Germinal center (tissue), 1 donor: ENCODE measurements around the gene GNAO1.

Source experiments
- DNase-seq: peaks from one replicate; pipeline ENCODE4 v3.0.0; 2012; ENCODE audit warnings: mixed read lengths, low spot score

Gene GNAO1

DNA sequence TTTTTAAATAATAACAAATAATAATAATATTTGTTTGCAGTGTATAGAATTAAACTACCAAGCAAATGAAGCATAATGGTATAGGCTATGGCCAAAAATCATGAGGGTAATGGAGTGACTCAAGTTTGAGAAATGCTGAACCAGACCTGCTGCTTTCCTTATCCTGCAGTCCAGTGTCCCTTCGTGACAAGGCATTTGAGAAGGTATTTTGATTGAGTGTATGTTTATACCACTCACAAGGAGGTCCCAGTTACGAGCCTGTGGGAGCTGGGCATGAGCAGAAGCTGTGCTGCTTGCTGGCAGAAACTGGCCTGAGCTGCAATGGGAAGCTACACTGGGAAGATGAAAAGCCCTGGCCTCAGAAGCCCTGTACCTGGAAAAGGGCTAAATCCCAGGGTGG, 50.3 kb downstream of the GNAO1 start:
- DNase-seq = no peak

DNA sequence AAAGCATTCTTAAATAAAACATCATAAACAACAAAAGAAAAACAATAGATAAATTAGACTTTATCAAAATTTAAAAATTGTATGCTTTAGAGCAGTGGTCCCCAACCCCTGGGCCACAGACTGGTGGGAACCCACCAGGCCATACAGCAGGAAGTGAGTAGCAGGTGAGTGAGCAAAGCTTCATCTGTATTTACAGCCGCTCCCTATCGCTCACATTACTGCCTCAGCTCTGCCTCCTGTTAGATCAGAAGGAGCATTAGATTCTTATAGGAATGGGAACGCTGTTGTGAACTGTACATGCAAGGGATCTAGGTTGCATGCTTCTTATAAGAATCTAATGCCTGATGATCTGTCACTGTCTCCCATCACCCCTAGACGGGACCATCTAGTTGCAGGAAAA, 51.5 kb downstream of the GNAO1 start:
- DNase-seq = no peak

DNA sequence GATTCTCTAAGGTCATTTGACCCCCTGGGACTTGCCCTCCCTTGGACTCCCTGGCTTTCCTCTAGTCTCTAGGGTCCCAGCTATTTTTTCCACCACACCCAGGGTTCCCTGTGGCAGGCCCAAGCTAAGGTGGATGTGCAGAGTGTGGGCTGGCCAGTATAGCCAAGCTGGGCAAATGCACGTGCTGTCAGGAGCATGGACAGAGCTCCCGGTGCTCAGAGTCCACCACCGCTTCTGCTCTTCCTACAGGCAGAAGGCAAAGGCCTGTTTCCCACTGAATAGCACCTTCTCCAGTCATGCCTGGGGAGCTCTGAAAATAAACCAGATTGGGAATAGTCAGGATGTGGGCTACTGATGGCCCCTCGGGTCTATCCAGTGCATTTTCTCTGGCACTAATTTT, 53.3 kb downstream of the GNAO1 start:
- no peak for DNase-seq

DNA sequence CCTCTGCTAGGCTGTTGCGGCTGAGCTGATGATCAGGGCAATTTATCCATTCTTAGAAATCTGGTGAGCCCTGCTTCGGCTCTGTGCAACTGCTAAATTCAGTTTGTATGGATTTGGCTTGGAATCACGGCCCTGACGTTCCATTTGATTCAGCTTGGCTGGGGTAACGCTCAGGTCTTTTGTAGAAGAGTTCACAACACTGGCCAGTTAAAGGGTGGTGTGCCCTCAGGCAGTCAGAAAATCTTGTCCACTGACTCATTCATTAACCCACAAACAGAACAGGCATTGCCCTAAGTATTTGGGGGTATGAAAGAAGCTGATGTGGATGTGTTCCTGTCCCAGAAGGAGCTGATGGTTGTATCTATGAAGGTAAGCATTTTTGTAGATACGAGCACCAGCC, 53.9 kb downstream of the GNAO1 start:
- DNase-seq = no peak

DNA sequence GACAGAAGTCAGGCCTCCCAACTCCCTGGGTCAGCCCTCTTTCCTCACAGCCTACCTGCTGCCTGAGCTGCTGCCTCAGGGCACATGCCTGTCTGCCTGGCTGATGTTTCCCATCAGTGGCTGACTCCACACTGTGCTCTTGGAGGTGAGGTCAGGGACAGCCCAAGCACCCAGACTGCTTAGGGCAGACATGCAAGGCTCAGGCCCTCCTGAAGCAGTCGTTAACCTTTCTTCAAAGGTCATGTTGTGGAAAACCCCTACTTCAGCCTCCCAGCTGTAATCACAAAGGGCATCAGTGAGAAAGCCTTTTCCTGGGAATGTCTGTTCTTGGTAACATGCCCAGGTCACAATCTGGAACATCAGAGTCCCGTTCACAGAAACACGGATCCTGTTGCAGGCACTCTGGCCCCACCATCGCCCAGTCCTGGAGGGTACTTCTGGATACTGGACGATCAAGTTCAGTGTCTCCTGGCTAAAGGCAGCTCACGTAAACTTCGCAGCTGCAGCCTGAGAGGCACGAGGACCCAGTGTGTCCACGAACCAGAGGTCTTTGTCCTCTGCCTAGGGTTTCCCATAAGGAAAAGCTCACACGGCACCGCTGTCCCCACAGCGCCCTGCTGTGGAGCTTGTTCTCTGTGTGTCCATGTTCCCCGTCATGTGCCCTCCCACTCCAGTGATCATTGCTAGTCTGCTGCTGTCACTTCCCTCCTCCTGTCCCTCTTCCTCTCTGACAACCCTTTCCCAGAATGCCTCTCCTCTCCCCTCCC, 54.9 kb downstream of the GNAO1 start:
- DNase-seq = no peak

DNA sequence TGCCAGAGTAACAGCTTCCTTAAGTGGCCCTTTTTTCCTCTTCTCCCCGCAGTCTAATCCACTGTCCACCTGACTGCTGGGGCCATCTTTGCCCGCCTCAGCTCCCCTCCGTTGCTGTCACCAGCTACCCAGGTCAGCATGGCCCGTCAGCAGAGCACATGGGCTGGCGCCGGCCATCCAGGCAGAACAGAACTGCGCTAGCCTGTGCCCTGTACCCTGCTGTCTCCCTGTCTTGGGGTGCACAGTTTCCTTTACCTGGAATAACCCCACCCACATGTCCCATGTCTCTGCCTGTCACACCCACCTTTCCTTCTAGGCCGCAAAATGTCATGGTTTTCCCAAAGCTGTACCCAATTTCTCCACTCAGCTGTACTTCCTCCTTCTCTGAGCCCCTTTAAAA, 55.7 kb downstream of the GNAO1 start:
- DNase-seq = no peak

DNA sequence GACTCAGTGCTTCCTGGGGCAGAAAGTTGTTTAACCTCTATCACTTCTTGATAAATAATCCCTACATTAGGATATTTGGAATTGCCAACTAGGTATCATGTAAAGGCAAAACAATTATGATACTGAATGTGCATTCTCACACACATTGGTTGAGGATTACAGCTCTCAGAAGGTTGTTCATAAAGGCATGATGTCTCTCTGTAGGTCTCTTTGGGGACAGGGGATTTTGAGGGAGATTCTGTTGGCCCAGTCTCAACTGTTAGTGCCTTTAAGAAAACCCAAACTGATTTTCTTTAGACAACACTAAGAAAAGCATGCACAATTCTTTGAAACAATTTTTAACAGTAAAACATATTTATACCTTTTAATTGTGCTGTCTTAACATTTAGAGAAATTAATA, 56.5 kb downstream of the GNAO1 start:
- DNase-seq = no peak

DNA sequence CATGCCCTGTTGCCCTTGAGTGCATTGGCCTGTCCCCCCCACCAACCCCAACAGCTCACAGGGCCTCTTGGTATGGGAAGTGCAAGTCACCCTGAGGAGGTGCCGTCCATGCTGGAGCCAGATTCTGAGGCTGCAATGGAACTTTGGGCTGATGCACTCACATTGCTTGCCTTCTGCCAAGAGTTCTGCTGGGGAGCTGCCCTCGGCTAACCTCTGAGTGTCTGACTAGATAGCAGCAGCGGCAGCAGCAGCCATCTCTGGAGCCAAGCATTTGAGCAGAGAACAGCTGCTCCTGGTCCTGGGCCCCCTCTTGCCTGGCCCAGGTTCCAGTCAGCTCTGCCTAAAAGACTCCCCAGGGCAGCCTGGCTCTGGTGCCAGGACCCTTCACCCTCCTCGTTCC, 61.5 kb downstream of the GNAO1 start:
- no peak for DNase-seq

DNA sequence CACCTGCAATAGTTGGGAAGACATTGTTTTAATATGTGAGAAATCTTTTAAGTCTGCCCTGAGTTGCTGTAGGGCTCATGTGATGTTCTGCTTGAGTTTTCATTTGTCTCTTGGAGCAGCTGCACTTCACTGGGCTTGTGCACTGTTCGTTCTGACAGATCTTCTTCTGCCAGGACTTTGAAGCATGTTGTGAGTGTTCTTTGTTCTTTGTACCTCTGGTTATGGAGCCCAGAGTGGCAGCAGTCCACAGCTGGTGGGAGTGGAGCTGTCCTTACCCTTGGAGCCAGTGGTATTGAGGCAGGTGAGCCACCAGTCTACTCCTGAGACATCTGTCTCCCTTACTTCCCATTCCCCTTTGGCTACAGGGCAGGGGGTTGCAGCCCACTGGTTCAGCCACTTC, 64.6 kb downstream of the GNAO1 start:
- DNase-seq = no peak

DNA sequence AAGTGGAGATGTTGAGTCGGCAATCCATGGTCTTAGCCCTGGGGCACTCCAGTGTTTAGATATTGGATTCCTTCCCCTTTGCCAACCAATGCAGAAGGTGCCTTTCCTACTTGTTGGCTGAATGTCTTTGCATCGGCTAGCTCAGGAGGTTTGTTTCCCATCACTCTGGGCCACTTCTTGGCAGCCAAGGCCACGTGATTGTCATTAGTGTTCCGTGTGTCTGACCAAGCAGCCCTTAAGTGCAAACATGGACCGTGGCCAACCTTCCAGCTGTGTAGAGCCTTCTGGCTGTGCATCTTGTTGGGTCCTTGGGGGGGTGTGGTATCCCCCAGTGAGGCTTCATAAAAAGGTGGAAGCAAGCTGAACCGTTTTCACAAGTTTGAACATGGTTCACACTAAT, 66.0 kb downstream of the GNAO1 start:
- no peak for DNase-seq

DNA sequence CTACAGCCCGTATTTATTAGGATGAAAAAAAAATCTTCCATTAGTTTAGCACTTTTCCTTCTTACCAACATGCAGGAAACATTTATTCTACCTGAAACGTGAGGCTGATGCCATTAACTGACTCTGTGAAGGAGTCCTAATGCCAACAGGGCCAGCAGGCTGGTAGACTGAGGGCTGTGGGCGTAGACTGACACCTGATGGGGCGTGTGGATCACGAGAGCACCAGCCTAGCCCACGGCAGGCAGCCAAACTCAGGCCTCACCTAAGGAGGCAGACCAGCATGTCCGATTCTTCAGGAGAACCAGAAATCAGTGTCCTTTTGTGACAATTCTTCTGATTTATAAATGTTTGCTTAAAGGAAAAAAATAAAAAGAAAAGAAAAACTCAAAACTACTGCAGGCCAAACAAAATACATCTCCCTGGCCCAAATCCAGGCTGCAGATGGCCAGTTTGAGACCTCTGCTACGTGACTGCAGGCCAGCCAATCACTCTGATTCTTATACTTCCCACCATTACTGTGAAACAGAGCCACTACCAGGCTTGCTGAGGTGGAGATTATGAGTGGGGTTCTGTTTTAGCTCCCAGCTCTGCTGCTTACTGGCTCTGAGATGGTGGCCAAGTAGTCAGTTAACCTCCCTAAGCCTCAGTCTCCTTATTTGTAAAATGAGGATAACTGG, 66.5 kb downstream of the GNAO1 start:
- DNase-seq = no peak

DNA sequence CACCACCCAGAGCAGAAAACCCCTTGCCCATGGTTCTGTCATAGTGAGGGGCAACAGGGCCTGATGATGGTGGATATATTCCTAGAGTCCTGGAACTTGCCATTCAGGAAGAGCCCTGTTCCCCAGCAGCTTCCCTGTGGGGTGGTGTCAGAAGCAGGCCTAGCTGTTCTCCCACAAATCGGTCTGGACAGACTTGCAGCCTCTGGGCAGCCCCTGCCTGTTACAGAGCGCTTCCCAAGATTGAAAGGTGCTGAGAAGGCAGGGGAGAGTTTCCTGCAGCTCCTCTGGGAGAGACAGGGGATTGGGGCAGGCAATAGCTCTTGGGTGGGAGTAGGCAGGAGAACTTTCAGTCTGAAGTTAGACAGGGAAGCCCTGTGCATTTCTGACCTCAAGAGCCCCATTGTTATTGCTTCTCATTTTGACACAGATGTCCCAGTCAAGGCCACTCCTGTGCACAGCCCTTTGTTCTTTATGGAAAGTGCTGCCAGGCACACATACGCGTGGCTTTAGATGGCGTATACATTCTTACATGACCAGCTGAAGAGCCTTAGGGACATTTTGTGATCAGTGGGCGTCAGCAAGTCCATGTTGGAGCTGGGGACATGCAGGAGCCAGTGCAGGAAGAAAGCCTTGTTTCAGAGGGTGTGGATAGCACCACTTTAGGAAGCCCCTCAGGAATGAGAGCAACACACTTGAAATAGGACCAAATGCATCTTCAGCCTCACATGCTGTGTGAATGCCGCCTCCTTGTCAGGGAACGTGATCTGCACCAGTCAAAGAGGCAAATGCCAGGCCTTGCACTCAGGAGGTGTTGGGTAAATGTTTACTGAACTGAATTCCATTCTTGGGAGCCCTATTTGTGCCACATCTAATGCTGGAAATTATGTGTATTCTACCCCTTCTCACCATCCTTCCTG, 67.5 kb downstream of the GNAO1 start:
- no peak for DNase-seq

DNA sequence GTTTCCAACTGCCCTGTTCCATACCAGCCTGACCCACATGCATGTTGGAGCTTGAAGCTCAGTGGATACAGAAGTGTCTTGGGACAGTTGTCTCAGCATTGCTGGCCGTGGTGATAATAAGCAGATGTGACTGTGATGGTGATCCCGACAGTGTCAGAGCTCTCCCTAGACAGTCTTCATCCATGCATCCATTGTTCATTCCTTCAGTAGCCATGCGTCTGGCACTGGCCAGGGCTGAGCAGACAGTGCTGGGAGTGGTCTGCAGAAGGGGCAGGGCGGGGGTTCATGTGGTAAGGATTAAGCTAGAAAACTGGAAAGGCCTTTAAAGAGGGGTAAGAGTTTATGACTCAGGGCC, 68.1 kb downstream of the GNAO1 start:
- no peak for DNase-seq

DNA sequence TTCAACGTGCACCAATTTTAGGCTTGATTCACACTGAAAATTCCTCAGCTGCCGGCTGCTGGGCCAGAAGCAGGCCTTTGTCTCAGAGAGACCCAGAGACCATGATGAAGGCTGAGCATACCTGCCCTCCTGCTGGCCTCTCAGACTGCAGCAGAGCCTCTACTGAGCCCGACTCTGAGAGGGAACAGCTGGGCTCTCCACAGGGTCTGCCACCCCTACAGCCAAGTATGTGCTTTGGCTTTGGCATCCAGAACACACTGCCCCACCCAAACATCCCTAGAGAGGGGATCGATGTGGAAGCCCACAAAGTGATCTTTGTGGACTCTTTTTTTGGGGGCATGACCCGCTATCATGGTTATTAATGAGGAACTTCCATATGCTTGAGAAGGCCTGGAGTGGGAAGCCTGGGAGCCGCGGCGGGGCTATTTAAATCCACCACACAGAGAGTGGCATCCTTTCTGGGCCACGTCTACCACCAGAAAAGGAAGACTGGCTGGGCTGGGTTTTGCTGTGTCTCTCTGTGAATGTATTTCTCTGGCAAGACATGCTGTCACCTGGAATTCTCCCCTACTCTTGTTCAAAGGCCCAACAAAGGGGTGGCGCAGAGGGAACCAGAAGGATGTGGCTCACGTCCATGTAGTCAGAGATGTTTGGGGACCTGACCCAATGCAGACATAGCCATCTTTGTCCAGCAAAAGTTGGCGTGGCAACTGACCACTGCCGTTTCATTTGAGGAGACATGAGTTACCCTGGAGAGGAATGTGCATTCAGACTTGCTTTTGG, 69.3 kb downstream of the GNAO1 start:
- DNase-seq = no peak

DNA sequence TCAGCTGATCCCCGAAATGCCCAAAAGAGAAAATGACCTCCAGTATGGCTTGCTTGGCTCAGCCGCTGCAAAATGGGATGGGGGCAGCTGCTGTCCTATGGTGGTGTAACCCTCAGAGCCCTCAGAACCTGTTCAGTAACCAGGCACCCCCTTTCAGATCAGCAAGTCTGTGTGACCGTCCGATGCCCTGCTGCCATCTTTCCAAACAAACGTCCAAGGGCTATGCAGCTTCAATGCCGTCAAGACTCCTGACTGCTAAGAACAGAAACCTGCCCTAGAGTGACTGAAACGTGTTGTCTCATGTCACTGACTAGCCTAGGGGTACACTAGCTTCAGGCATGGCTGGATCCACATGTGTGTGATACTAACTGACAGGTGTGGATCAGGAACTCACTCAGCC, 70.4 kb downstream of the GNAO1 start:
- DNase-seq = no peak

DNA sequence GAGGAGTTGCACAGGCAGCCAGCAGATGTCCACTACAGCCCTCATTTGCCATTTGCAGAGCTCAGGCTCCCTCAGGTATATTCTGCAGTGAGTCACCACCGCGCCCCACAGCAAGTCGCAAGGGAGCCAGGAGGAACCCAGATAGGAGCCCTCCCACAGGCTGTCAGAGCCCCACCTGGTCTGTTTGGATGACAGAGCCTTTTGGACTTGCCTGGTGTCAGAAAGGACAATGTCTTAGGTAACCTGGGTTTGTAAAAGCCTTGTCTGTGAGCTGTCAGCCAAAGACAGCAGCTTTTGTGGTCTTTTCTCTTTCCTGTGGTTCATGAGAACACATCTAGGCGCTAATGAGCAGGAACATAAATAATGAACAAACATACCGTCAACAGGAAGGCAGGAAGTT, 70.9 kb downstream of the GNAO1 start:
- no peak for DNase-seq

DNA sequence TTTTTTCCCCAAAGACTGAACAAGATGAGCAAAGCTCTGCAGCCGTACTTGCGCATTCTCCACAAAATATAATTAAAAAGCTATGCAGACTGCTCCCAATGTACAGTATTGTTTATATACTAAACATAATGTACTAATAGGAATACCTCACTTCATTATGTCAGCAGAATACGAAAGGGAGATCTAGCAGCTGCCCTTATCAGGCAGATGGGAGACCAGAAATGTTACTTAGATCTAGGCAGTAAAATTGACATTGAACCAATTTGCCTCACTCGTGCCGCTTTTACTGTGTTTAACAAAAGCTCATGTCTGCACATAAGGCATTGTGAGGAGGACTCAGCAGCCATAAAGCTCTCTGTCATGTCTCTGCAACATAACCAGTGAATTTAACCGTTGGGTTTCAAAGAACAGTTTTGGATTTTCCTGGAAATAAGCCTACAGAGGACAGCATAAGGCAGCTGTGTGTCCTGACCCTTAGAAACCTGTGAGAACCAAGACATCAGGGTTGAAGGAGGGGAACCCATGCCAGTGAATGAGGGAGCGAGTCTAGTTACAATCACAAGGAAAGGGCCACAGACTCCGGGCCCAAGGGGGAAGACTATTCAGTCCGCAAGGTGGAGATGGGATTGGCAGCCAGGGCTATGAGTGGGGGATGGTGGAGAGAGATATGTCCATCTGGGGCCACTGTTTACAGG, 71.4 kb downstream of the GNAO1 start:
- DNase-seq = no peak

DNA sequence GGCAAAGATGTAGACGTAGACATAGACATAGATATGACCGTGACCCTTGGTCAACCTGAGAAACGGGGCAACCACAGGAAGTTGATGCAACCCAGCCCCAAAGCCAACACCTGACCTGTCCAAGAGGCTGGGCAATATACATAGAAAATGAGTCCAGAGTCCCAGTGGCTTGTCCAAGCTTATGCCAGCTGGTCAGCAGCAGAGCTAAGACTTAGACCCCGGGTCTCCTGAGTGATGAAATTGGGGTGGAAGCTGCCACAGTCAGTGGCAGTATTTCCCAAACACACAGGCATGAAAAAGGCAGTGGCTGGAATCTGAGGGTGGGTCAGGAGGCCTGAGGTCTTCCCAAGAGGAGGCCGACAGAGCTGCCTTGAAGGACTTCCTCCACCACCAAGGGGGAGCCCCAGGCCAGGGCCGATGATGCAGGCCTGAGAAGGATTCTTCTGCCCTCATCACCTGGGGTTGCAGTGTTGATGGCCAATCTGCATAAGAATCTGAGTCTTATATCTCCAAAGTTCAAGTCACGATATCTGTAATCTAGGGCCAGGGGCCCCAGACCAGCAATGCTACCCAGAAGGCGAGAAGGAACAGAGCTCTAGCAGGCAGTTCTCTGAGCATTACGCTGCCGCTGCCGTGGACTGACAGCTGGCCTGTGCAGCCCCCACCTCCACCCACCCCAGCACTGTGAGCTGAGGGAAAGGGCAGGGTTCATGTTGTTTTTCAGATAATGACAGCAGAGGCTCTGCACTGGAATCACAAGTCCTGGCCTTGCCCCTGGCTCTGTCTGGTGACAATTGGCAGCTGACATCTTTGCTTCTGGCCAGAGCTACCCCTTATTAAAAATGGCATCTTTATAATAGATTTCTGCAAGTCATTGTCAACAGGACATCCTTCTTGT, 72.7 kb downstream of the GNAO1 start:
- no peak for DNase-seq

DNA sequence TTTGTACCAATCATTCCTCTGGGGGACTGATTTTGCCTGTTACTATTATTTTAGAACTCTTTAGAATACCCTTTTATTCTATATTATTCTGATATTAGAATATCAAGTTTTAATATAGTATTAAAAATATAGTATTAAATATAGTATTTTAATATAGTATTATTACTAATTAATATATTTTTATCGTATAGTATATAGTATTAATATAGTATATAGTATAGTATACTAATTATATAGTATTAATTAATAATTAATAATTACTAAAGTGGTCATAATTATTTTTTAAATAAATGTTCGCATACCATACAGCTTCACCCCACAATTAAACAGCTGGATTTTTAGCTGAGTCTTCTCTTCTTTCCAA, 73.3 kb downstream of the GNAO1 start:
- no peak for DNase-seq

DNA sequence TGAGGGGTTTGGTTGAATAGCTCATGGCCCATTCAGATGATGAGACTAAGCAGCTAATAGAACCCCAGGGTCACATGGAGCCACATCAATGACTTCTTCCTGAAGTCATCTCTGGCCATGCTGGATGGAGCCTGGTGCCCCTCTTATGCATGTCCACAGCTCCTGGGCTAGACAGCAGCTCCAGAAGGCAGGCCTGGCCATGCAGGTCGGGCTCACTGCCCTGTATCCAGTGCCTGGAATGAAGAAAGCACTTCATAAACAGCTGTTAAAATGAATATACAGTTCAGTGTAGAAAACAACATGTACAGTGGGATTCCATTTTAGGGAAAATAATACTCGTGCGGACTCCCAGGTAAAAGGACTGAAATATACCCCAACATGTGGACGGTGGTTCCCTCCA, 73.9 kb downstream of the GNAO1 start:
- no peak for DNase-seq

DNA sequence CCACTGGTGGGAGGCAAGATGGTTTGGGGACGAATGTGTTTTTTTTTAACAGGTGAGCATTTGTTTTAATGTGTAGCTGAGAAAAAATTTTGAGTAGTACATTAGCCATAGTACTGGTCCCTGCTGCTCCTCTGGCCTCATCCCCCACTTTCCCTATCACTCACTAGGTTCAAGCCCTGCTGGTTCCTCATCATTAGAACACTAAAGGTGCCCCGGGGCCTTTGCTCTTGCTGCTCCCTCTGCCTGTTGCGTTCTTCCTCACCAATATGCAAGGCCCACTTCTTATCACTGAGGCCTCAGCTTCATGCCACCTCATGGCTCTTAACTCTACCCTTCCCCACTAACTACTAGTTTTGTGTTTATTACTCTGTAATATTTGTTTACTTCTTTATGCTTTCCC, 74.5 kb downstream of the GNAO1 start:
- DNase-seq = no peak
